Stimulated activated CD8-positive, alpha-beta memory T cell treated with anti-CD3 and anti-CD28 coated beads, Interleukin-12 subunit alpha, Interleukin-12 subunit beta, amount 100 ng/mL, for 24 hours (primary cell): ENCODE data around the gene MYH11.
"Not testable (repeated sequence)": the region's sequence is repeated elsewhere in the genome, so short reads cannot be mapped to it uniquely, and the experiment has no call there.

Source experiments
- DNase-seq: peaks from one replicate; pipeline ENCODE4 v3.0.0-alpha.2; 2020; ENCODE audit errors: extremely low read depth

MYH11 gene

GRCh38 chr16:15672127-15672513 lies 184.7 kb downstream of the MYH11 start:
- DNase-seq, result not testable (repeated sequence)

DNA sequence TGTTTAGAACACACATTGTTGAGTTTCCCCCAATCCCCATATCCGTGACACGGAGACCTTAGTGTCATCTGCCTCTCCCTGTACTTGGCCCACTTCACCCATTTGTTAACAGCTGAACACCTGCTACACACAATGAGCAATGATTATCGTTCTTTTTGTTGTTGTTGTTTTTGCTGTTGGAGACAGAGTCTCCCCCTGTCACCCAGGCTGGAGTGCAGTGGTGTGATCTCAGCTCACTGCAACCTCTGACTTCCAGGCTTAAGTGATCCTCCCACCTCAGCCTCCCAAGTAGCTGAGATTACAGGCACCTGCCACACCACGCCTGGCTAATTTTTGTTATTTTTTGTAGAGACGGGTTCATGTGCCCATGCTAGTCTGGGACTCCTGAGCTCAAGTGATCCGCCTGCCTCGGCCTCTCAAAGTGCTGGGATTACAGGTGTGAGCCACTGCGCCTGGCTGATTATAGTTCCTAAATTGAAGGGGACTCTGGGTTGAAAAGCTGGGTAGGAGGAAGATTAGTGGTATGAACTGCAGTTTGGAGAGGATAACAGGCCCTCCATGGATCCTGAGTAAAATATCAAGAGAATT lies 185.2 kb downstream of the MYH11 start:
- no peak for DNase-seq

GRCh38 chr16:15667091-15667742 lies 189.6 kb downstream of the MYH11 start:
- no peak for DNase-seq

- DNase-seq, result no peak
These were observed 191.7 kb downstream of the MYH11 start for GRCh38 chr16:15665107-15665506.

- DNase-seq, result no peak
These were observed 196.6 kb downstream of the MYH11 start for GRCh38 chr16:15660203-15660601.

GRCh38 chr16:15658556-15658955 lies 198.3 kb downstream of the MYH11 start:
- no peak for DNase-seq

DNA sequence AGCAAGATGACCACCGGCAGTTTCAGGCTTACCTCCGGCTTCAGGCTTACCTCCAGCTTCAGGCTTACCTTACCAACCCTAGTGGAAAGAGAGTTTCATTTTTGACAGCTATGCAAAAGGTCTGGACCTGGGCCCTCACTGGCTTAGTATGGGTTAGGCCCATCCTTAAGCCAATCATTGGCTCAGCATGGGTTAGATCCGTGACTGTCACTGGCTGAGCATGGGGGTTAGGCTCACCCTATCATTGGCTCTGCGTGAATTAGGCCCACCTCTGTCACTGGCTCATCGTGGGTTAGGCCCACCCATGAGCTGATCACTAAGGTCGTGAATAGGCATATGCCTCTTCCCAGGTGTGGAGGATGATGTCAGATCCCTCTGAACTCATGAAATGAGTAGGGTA lies 198.7 kb downstream of the MYH11 start:
- DNase-seq, result no peak

- not testable (repeated sequence) for DNase-seq
These were observed 201.3 kb downstream of the MYH11 start for GRCh38 chr16:15655561-15655960.

- no peak for DNase-seq
These were observed 202.2 kb downstream of the MYH11 start for GRCh38 chr16:15654591-15654990.

DNA sequence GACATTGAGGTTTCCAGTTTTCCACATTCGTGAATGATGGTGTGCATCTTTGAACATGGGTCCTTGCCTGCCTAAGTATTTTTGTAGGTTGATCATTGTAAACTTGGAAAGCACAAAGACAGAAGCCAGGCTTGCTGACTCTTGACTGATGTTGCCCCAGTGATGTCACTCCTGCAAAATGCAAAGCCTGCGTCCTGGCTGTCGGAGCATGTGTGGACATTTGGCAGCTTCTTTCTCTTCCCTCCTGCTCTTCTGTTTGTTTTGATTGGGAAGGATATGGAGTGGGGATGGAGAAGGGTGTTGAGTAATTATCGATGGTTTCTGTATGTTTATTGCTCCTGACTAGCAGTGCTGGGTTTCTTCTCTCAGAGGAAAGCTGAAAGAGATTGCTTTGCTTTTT lies 203.6 kb downstream of the MYH11 start:
- no peak for DNase-seq
